HG02870 (cell line): ENCODE results near the gene HOMER2.

Source experiments
- ATAC-seq: cut with Tn5 transposase; IDR thresholded peaks from one replicate; pipeline ENCODE4 v1.9.1; 2021; ENCODE audit warnings: mild to moderate bottlenecking, moderate library complexity; ENCODE audit not compliant: unreplicated experiment

HOMER2 gene

GRCh38 chr15:82933576-82933975, 18.9 kb downstream of the HOMER2 start:
- ATAC-seq: no peak

- no peak for ATAC-seq
Observed at GRCh38 chr15:82931221-82931620, 21.3 kb downstream of the HOMER2 start.

- ATAC-seq: no peak
Observed at GRCh38 chr15:82930461-82930860, 22.1 kb downstream of the HOMER2 start.

- no peak for ATAC-seq
Observed at GRCh38 chr15:82928711-82929110, 23.8 kb downstream of the HOMER2 start.

GRCh38 chr15:82923744-82924143, 28.8 kb downstream of the HOMER2 start:
- ATAC-seq: no peak

GRCh38 chr15:82922737-82923136, 29.8 kb downstream of the HOMER2 start:
- ATAC-seq: no peak

GRCh38 chr15:82921939-82922338, 30.6 kb downstream of the HOMER2 start:
- ATAC-seq: no peak

GRCh38 chr15:82921242-82921641, 31.3 kb downstream of the HOMER2 start:
- ATAC-seq: no peak

- ATAC-seq: no peak
Observed at GRCh38 chr15:82919231-82919886, 33.2 kb downstream of the HOMER2 start.

- ATAC-seq: no peak
Observed at GRCh38 chr15:82918607-82919230, 33.8 kb downstream of the HOMER2 start.

GRCh38 chr15:82918162-82918561, 34.4 kb downstream of the HOMER2 start:
- ATAC-seq: no peak

- ATAC-seq: no peak
Observed at GRCh38 chr15:82917249-82917648, 35.3 kb downstream of the HOMER2 start.

GRCh38 chr15:82916161-82916952, 36.2 kb downstream of the HOMER2 start:
- no peak for ATAC-seq

GRCh38 chr15:82914396-82914795, 38.1 kb downstream of the HOMER2 start:
- ATAC-seq: no peak

GRCh38 chr15:82911458-82911857, 41.1 kb downstream of the HOMER2 start:
- ATAC-seq: no peak

- ATAC-seq: no peak
Observed at GRCh38 chr15:82910721-82911120, 41.8 kb downstream of the HOMER2 start.

- no peak for ATAC-seq
Observed at GRCh38 chr15:82909080-82909815, 43.3 kb downstream of the HOMER2 start.

- no peak for ATAC-seq
Observed at GRCh38 chr15:82907350-82907749, 45.2 kb downstream of the HOMER2 start.

- ATAC-seq: no peak
Observed at GRCh38 chr15:82904574-82904973, 47.9 kb downstream of the HOMER2 start.

GRCh38 chr15:82903511-82903910, 49.0 kb downstream of the HOMER2 start:
- no peak for ATAC-seq

- ATAC-seq: no peak
Observed at GRCh38 chr15:82901114-82901805, 51.3 kb downstream of the HOMER2 start.
